GOT3 (cell line): ENCODE results near the gene TOR1AIP2.

ENCODE experiments used
- DNase-seq: peaks from one replicate; lab custom pipeline; 2025; ENCODE audit warnings: mixed read lengths; lab: John Stamatoyannopoulos, UW

TOR1AIP2 gene

DNA sequence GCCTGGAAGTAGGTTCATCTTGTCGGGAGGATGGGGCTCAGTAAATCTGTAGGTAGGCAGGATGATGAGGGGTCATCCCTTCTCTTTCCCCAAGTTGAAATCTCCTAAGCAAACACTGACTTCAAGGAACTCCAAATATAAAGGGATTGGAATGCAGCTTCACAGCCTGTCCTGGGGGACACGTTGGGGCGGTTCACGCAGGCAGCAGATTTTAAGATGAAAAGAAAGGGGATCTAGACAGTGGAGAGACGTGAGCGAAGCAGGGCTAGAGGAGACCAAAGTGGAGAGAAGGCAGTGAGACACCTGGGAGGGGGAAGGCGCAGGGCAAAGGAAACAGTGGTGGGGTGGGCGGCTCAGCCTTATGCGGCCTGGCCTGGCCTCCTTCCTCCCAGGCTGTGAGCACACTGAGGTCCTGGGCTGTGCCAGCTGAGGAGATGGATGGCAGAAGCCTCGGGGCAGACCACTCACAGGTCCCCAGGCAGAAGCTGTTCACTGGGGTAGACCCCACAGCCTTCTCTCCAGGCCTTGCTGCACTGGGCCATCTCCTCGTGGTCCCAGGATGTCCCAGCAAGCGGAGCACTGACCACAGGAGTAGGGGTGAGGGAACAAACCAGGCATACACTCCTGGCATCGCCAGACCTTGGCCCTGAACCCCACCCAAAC lies 51.7 kb downstream of the TOR1AIP2 start:
- DNase-seq = no peak

DNA sequence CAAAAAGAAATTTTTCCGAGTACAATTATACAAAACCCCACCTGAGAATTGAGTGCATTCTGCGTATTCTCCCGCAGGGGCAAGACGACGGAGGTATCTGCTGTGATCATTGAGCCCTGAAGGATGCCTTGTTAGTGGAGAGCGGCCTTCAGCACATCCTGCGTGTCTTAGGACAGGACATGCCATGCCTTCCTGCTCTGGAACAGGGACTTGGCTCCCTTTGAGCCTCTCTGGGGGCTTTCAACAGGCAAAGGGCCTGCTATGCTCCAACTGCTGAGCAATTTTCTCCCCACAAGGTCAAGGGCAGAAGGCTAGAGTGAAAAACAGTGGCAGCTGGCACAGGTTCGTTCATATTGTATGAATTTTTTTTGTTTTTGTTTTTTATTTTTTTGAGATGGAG lies 52.4 kb downstream of the TOR1AIP2 start:
- no peak for DNase-seq

- DNase-seq = no peak
Observed at GRCh38 chr1:179824265-179824664, 53.3 kb downstream of the TOR1AIP2 start.

GRCh38 chr1:179823693-179824092 lies 53.9 kb downstream of the TOR1AIP2 start:
- DNase-seq = no peak

GRCh38 chr1:179822065-179822464 lies 55.5 kb downstream of the TOR1AIP2 start:
- no peak for DNase-seq

- no peak for DNase-seq
Observed at GRCh38 chr1:179821524-179821923, 56.1 kb downstream of the TOR1AIP2 start.

- DNase-seq = no peak
Observed at GRCh38 chr1:179820226-179820970, 57.2 kb downstream of the TOR1AIP2 start.

DNA sequence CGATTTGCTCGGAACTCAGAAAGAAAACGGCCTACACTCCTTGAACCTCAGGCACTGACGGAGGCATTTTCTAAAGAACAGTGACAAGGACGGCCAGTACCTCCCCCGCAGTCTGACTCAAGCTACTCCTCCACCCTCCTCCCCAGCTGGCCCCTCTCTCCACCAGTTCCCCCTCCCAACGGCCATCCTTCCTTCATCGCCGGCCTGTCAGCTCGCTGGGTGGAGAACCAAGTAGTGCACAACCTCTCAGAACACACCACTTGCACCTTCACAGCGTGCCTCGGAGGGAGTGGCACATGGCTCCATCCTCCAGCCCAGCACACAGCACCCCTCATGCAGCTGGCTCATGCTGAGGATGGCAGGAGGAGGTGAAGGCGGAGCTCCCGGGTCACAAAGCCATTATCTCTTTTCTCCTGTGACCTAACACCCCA lies 58.8 kb downstream of the TOR1AIP2 start:
- DNase-seq = no peak

DNA sequence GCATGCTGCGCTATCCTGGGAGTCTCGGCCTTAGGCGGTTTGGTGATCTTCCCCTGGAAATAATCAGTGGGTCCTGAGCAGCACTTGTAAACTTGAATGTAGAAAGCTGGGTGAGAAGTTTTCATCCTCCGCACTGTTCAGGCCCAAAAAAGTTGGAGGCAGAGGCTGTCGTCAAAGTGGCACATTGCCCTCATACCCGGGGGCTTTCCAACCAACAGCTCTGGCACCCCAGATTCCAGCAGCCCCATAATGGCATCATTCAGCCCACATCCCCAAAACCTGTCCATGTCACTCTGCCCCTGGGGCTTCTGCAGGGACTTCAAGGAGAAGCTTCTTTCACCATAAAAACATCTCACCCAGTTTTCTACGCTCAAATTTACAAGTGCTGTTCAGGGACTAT lies 59.3 kb downstream of the TOR1AIP2 start:
- no peak for DNase-seq

GRCh38 chr1:179817789-179818188 lies 59.8 kb downstream of the TOR1AIP2 start:
- peak; percentile 30 for DNase-seq

GRCh38 chr1:179817056-179817455 lies 60.5 kb downstream of the TOR1AIP2 start:
- DNase-seq = no peak

- no peak for DNase-seq
Observed at GRCh38 chr1:179816196-179816960, 61.2 kb downstream of the TOR1AIP2 start.

- no peak for DNase-seq
Observed at GRCh38 chr1:179815641-179816040, 62.0 kb downstream of the TOR1AIP2 start.

- DNase-seq = no peak
Observed at GRCh38 chr1:179814546-179814838, 63.1 kb downstream of the TOR1AIP2 start.

GRCh38 chr1:179813626-179814545 lies 63.7 kb downstream of the TOR1AIP2 start:
- no peak for DNase-seq

- DNase-seq = no peak
Observed at GRCh38 chr1:179812501-179813292, 64.9 kb downstream of the TOR1AIP2 start.

DNA sequence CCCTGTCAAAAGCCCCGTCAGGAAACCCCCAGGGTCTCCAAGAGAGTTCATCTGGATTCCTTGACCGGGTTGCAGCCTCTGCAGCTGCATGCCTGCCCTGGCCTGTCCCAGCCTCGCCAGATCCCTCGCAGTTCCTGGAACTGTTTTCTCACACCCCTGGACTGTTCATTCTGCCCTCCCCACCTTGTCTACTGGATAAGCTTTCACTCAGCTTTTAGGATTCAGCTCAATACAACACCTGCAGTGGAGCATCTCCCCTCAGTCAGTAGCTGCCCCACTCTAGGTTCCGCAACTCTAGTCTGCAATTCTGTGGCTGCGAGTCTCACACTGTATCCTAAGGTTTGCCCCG lies 67.3 kb downstream of the TOR1AIP2 start:
- no peak for DNase-seq

- no peak for DNase-seq
Observed at GRCh38 chr1:179809506-179810366, 67.9 kb downstream of the TOR1AIP2 start.

- no peak for DNase-seq
Observed at GRCh38 chr1:179808503-179808902, 69.1 kb downstream of the TOR1AIP2 start.
